HUES6 (cell line): ENCODE results near the gene SETD1B.

ENCODE experiments used
- H3K27ac ChIP-seq: 2 replicates; pipeline ENCODE4 v1.7.0; 2013; ENCODE audit warnings: low read depth, mild to moderate bottlenecking, low read length, inconsistent platforms
- H3K27me3 ChIP-seq: 2 replicates; pipeline ENCODE4 v1.6.1; 2013; ENCODE audit warnings: low read length; ENCODE audit not compliant: control insufficient read depth, insufficient read depth
- H3K36me3 ChIP-seq: 2 replicates; pipeline ENCODE4 v1.6.1; 2013; ENCODE audit warnings: low read length; ENCODE audit not compliant: control insufficient read depth, insufficient read depth
- H3K4me1 ChIP-seq: 2 replicates; pipeline ENCODE4 v1.6.1; 2013; ENCODE audit warnings: low read length; ENCODE audit not compliant: control insufficient read depth, insufficient read depth
- H3K4me3 ChIP-seq: 2 replicates; pipeline ENCODE4 v1.5.1; 2013; ENCODE audit warnings: low read depth, low read length
- H3K9ac ChIP-seq: one replicate; pipeline ENCODE4 v1.6.1; 2013; ENCODE audit warnings: mild to moderate bottlenecking, low read length
- H3K9me3 ChIP-seq: 2 replicates; pipeline ENCODE4 v1.6.1; 2013; ENCODE audit warnings: low read depth, low read length; ENCODE audit not compliant: control insufficient read depth, insufficient read depth

The SETD1B gene

GRCh38 chr12:121804417-121805111, 755 bp downstream of the SETD1B start:
- peak overlapping the region; percentile 74 for H3K4me3 ChIP-seq
- peaks cover 29% of the 10 kb centered on the region for H3K36me3 ChIP-seq

GRCh38 chr12:121805171-121806008, 1.6 kb downstream of the SETD1B start:
- peaks cover 37% of the 10 kb centered on the region for H3K36me3 ChIP-seq
- H3K9me3 ChIP-seq, result no peaks in the 10 kb centered on the region
- peaks cover 14% of the 10 kb centered on the region for H3K4me1 ChIP-seq
- peak overlapping the region; percentile 45; the same call in 1 of the 2 replicates for H3K27ac ChIP-seq
- no peaks in the 10 kb centered on the region for H3K27me3 ChIP-seq
- peak overlapping the region; percentile 74 for H3K9ac ChIP-seq
- peak overlapping the region; percentile 74 for H3K4me3 ChIP-seq

More at GRCh38 chr12:121804417-121805111, 755 bp downstream of the SETD1B start:
- Histone ChIP-seq H3K27me3 (no peaks in the 10 kb centered on the region), H3K27ac (peak overlapping the region; percentile 45; the same call in 1 of the 2 replicates), H3K9me3 (no peaks in the 10 kb centered on the region), H3K4me1 (peaks cover 14% of the 10 kb centered on the region), H3K9ac (peak overlapping the region; percentile 74)

- no peak overlapping the region for H3K27ac ChIP-seq
- peak overlapping the region; percentile 74 for H3K4me3 ChIP-seq
- H3K4me1 ChIP-seq, result peaks cover 18% of the 10 kb centered on the region
- no peaks in the 10 kb centered on the region for H3K27me3 ChIP-seq
- H3K36me3 ChIP-seq, result peaks cover 44% of the 10 kb centered on the region
- peak overlapping the region; percentile 62 for H3K9ac ChIP-seq
- H3K9me3 ChIP-seq, result no peaks in the 10 kb centered on the region
Measured at GRCh38 chr12:121806009-121806545, 2.3 kb downstream of the SETD1B start.

GRCh38 chr12:121806546-121807423, 3.0 kb downstream of the SETD1B start:
- Histone ChIP-seq H3K9me3 (no peaks in the 10 kb centered on the region), H3K9ac (peak overlapping the region; percentile 62), H3K4me1 (peaks cover 25% of the 10 kb centered on the region), H3K27ac (no peak overlapping the region), H3K36me3 (peaks cover 46% of the 10 kb centered on the region), H3K4me3 (peak overlapping the region; percentile 74), H3K27me3 (no peaks in the 10 kb centered on the region)

- Histone ChIP-seq H3K36me3 (peaks cover 46% of the 10 kb centered on the region), H3K4me1 (peaks cover 25% of the 10 kb centered on the region), H3K9me3 (no peaks in the 10 kb centered on the region), H3K27ac (no peak overlapping the region), H3K9ac (no peak overlapping the region), H3K4me3 (no peak overlapping the region), H3K27me3 (no peaks in the 10 kb centered on the region)
Measured at GRCh38 chr12:121807642-121808347, 4.0 kb downstream of the SETD1B start.

- H3K9me3 ChIP-seq, result no peaks in the 10 kb centered on the region
- no peak overlapping the region for H3K9ac ChIP-seq
- H3K4me1 ChIP-seq, result peaks cover 29% of the 10 kb centered on the region
- no peaks in the 10 kb centered on the region for H3K27me3 ChIP-seq
- no peak overlapping the region for H3K4me3 ChIP-seq
- H3K27ac ChIP-seq, result no peak overlapping the region
- peaks cover 48% of the 10 kb centered on the region for H3K36me3 ChIP-seq
Measured at GRCh38 chr12:121808623-121809022, 4.8 kb downstream of the SETD1B start.

- H3K9ac ChIP-seq, result no peak overlapping the region
- H3K4me1 ChIP-seq, result peaks cover 29% of the 10 kb centered on the region
- no peaks in the 10 kb centered on the region for H3K27me3 ChIP-seq
- peaks cover 55% of the 10 kb centered on the region for H3K36me3 ChIP-seq
- no peaks in the 10 kb centered on the region for H3K9me3 ChIP-seq
- H3K4me3 ChIP-seq, result no peak overlapping the region
- no peak overlapping the region for H3K27ac ChIP-seq
Measured at GRCh38 chr12:121809712-121810116, 5.9 kb downstream of the SETD1B start.

GRCh38 chr12:121810234-121810817, 6.5 kb downstream of the SETD1B start:
- H3K4me3 ChIP-seq, result no peak overlapping the region

GRCh38 chr12:121810833-121811433, 7.1 kb downstream of the SETD1B start:
- H3K9me3 ChIP-seq, result no peaks in the 10 kb centered on the region

More at GRCh38 chr12:121810234-121810817, 6.5 kb downstream of the SETD1B start:
- peaks cover 61% of the 10 kb centered on the region for H3K36me3 ChIP-seq
- peaks cover 29% of the 10 kb centered on the region for H3K4me1 ChIP-seq
- H3K9ac ChIP-seq, result no peak overlapping the region
- H3K27me3 ChIP-seq, result no peaks in the 10 kb centered on the region
- no peak overlapping the region for H3K27ac ChIP-seq
- no peaks in the 10 kb centered on the region for H3K9me3 ChIP-seq

More at GRCh38 chr12:121810833-121811433, 7.1 kb downstream of the SETD1B start:
- no peak overlapping the region for H3K27ac ChIP-seq
- H3K9ac ChIP-seq, result no peak overlapping the region
- H3K4me3 ChIP-seq, result peak overlapping the region; percentile 83
- no peaks in the 10 kb centered on the region for H3K27me3 ChIP-seq
- peaks cover 62% of the 10 kb centered on the region for H3K36me3 ChIP-seq
- H3K4me1 ChIP-seq, result peaks cover 26% of the 10 kb centered on the region
